Bronchial epithelial cell (primary cell): ENCODE data around the gene FBXW7. TPM values are rescaled to one million over a fixed set of nuclear protein-coding genes. Genes with fewer than 3 reads are reported as not detected.

Experiments
- DNase-seq: peaks from one replicate; pipeline ENCODE4 v3.0.0-alpha.2; 2010; ENCODE audit warnings: low read depth
- FAIRE-seq: peaks from 2 replicates; lab custom pipeline; 2011; peaks lifted over from hg19 to GRCh38; lab: Jason Lieb, UNC
- H3K27me3 ChIP-seq: 2 replicates; pipeline ENCODE4 v1.5.1; 2011; ENCODE audit warnings: low read length; ENCODE audit not compliant: control insufficient read depth, insufficient read depth
- H3K36me3 ChIP-seq: 2 replicates; pipeline ENCODE4 v1.5.1; 2011; ENCODE audit warnings: low read length; ENCODE audit not compliant: control insufficient read depth, insufficient read depth
- H3K4me3 ChIP-seq: 2 replicates; pipeline ENCODE4 v1.5.1; 2011; ENCODE audit warnings: mild to moderate bottlenecking, low read depth, low read length, control low read depth
- CTCF ChIP-seq: IDR thresholded peaks from 2 replicates; pipeline ENCODE4 v1.5.1; 2011; ENCODE audit warnings: mild to moderate bottlenecking, moderate library complexity, low read length, control low read depth, inconsistent platforms; ENCODE audit not compliant: insufficient read depth, severe bottlenecking
- total RNA-seq: library from RNA; depleted of rRNA; stranded (reverse); fragments of >200 nt; gene quantifications from 2 replicates; pipeline ENCODE4 v1.2.1, GENCODE V29; 2014

Gene FBXW7
- total RNA-seq, 1 donor from 2014 or later: 145 TPM

- H3K36me3 ChIP-seq: peaks cover 2% of the 10 kb centered on the region
- DNase-seq (no peak), FAIRE-seq (no peak)
- no peaks in the 10 kb centered on the region for H3K27me3 ChIP-seq
- no peak for TF ChIP-seq CTCF
- H3K4me3 ChIP-seq: no peak overlapping the region
These were observed 10.0 kb downstream of the FBXW7 start for GRCh38 chr4:152525878-152526277.

- FAIRE-seq: no peak
These were observed 11.5 kb downstream of the FBXW7 start for GRCh38 chr4:152524427-152524826.

GRCh38 chr4:152523731-152524130 lies 12.2 kb downstream of the FBXW7 start:
- DNase-seq (no peak), FAIRE-seq (no peak)
- no peaks in the 10 kb centered on the region for H3K36me3 ChIP-seq
- H3K4me3 ChIP-seq: no peak overlapping the region
- H3K27me3 ChIP-seq: no peaks in the 10 kb centered on the region
- TF ChIP-seq CTCF: no peak

More at GRCh38 chr4:152524427-152524826, 11.5 kb downstream of the FBXW7 start:
- peak; percentile 39 for DNase-seq
- Histone ChIP-seq H3K27me3 (no peaks in the 10 kb centered on the region), H3K36me3 (no peaks in the 10 kb centered on the region), H3K4me3 (no peak overlapping the region)
- no peak for TF ChIP-seq CTCF

- TF ChIP-seq CTCF: no peak
- no peak for FAIRE-seq
These were observed 13.1 kb downstream of the FBXW7 start for GRCh38 chr4:152522754-152523153.

GRCh38 chr4:152522245-152522644 lies 13.6 kb downstream of the FBXW7 start:
- H3K27me3 ChIP-seq: no peaks in the 10 kb centered on the region
- no peak for TF ChIP-seq CTCF
- no peaks in the 10 kb centered on the region for H3K36me3 ChIP-seq
- no peak overlapping the region for H3K4me3 ChIP-seq
- DNase-seq (no peak), FAIRE-seq (no peak)

More at GRCh38 chr4:152522754-152523153, 13.1 kb downstream of the FBXW7 start:
- no peaks in the 10 kb centered on the region for H3K27me3 ChIP-seq
- H3K36me3 ChIP-seq: no peaks in the 10 kb centered on the region
- no peak overlapping the region for H3K4me3 ChIP-seq
- DNase-seq: no peak

- H3K4me3 ChIP-seq: no peak overlapping the region
- H3K27me3 ChIP-seq: no peaks in the 10 kb centered on the region
- DNase-seq: peak; percentile 20
- TF ChIP-seq CTCF: no peak
- H3K36me3 ChIP-seq: no peaks in the 10 kb centered on the region
- no peak for FAIRE-seq
These were observed 19.7 kb downstream of the FBXW7 start for GRCh38 chr4:152516156-152516555.
